B cell (primary cell): ENCODE data around the gene METTL5.

Source experiments
- EZH2 ChIP-seq: IDR thresholded peaks from 2 replicates; pipeline ENCODE4 v1.6.1; 2012; ENCODE audit warnings: borderline replicate concordance, low read depth, mild to moderate bottlenecking, moderate library complexity, low read length; ENCODE audit not compliant: insufficient read depth, poor library complexity, severe bottlenecking
- TF ChIP-seq, protein P1 (sequence below): fragments of 200-600 bp; IDR thresholded peaks from one replicate; pipeline ENCODE4 v1.8.0; 2022; ENCODE audit warnings: antibody characterized with exemption, mild to moderate bottlenecking

DNA sequence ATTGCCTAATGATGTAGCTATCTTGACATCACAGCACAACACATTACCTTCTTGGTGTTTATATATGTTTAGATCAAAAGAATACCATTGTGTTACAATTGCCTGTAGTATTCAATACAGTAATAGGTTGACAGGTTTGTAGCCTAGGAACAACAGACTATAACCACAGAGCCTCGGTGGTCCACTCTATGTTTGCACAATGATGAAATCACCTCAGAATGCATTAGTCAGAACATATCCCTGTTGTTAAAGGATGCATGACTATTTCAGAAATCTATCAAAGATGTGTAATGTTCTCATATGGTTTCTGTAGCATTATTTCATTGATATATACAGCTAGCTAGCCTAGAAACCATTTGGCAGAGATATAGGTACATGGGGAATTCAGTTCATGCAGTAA, 8.9 kb downstream of the METTL5 start:
- TF ChIP-seq, protein P1, sequence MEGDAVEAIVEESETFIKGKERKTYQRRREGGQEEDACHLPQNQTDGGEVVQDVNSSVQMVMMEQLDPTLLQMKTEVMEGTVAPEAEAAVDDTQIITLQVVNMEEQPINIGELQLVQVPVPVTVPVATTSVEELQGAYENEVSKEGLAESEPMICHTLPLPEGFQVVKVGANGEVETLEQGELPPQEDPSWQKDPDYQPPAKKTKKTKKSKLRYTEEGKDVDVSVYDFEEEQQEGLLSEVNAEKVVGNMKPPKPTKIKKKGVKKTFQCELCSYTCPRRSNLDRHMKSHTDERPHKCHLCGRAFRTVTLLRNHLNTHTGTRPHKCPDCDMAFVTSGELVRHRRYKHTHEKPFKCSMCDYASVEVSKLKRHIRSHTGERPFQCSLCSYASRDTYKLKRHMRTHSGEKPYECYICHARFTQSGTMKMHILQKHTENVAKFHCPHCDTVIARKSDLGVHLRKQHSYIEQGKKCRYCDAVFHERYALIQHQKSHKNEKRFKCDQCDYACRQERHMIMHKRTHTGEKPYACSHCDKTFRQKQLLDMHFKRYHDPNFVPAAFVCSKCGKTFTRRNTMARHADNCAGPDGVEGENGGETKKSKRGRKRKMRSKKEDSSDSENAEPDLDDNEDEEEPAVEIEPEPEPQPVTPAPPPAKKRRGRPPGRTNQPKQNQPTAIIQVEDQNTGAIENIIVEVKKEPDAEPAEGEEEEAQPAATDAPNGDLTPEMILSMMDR: no peak
- no peak for TF ChIP-seq EZH2
